Adrenal gland (tissue), 5 donors: Measurements from ENCODE around the gene C9orf153.

Experiments used
- POLR2A ChIP-seq, 2 donors: fragments of 450-650 bp; IDR thresholded peaks; one replicate each; pipeline ENCODE4 v1.6.1; 2017; ENCODE audit warnings: antibody characterized with exemption in 2 of 2, mild to moderate bottlenecking in 2 of 2, moderate library complexity in 1 of 2
- TF ChIP-seq, protein P1 (sequence below), 6 experiments: fragments of 450-650 bp in 4 of 6; fragments of 200-600 bp in 2 of 6; sonication (generic) in 1 of 6; IDR thresholded peaks; 1 replicate in 5 of 6; 2 replicates in 1 of 6; pipeline versions ENCODE4 v1.5.1 to v1.8.0; 2016 to 2021; ENCODE audit warnings: antibody characterized with exemption in 6 of 6, mild to moderate bottlenecking in 2 of 6, moderate library complexity in 1 of 6
- donor health status: DM: no; HTN: no; CAD: no.

DNA sequence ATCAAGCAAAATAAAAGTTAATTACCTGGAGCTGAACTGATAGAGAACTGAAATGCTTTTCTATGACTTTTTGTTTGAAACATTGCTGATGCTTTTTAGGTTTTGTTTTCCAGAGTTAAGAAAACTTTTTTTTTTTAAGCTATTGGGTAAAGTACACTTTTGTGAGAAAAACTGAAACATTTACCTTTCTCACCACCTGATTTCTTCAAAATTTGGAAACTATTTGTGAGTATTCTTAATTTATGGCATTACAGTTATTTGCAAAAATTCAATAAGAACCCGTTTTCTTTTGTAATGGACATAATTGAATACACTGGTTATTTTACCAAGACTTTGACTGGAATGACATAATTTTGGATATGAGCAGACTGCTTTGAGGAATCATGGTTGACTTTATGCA, 6.6 kb downstream of the C9orf153 start:
- no peak for TF ChIP-seq POLR2A (IDR thresholded peaks at IDR 0.05)
- TF ChIP-seq, protein P1, sequence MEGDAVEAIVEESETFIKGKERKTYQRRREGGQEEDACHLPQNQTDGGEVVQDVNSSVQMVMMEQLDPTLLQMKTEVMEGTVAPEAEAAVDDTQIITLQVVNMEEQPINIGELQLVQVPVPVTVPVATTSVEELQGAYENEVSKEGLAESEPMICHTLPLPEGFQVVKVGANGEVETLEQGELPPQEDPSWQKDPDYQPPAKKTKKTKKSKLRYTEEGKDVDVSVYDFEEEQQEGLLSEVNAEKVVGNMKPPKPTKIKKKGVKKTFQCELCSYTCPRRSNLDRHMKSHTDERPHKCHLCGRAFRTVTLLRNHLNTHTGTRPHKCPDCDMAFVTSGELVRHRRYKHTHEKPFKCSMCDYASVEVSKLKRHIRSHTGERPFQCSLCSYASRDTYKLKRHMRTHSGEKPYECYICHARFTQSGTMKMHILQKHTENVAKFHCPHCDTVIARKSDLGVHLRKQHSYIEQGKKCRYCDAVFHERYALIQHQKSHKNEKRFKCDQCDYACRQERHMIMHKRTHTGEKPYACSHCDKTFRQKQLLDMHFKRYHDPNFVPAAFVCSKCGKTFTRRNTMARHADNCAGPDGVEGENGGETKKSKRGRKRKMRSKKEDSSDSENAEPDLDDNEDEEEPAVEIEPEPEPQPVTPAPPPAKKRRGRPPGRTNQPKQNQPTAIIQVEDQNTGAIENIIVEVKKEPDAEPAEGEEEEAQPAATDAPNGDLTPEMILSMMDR (IDR thresholded peaks at IDR 0.05) = no peak
